Measurements from ENCODE around the gene TENM4. TPM values are rescaled to one million over a fixed set of nuclear protein-coding genes. Genes with fewer than 3 reads are reported as not detected.

Gene TENM4
- total and polyA plus RNA-seq, 10 of the 15 experiments (the other 5 are each of a cell fraction or from before 2014, with no cell fraction given) = 0.03 to 0.12 (median 0.06) TPM; not detected in 7

- no peak for TF ChIP-seq ZBTB40 (IDR thresholded peaks at IDR 0.05; ENCODE audit: borderline replicate concordance)
- no peak for TF ChIP-seq DPF2 (IDR thresholded peaks at IDR 0.05)
- no peak for TF ChIP-seq EED (IDR thresholded peaks at IDR 0.05; ENCODE audit: low read depth)
- no peak for TF ChIP-seq MYB (IDR thresholded peaks at IDR 0.05; ENCODE audit: borderline replicate concordance, low read depth, low read length)
- no peak for TF ChIP-seq CREB1 (IDR thresholded peaks at IDR 0.05; ENCODE audit: low read depth)
- TF ChIP-seq ATF7 (IDR thresholded peaks at IDR 0.05; ENCODE audit: low read depth) = no peak
Observed at GRCh38 chr11:78820741-78821140, 620.1 kb downstream of the TENM4 start (continued).

- SMC1A ChIA-PET (ENCODE audit: uncharacterized antibody, unreplicated experiment) = interaction anchor here (1.2 to 1.6 kb wide), 2 partner anchors 10 to 173 kb away, joined by 3 read pairs; no protein-coding TSS in a partner anchor
- RAD21 ChIA-PET (ENCODE audit: unreplicated experiment) = no interaction called here
- POLR2A ChIA-PET = no interaction called here
- Histone ChIP-seq H3K4me3 (no peak overlapping the region), H3K79me2 (ENCODE audit: control insufficient read depth, insufficient read depth, low read length) (no peaks in the 10 kb centered on the region), H4K20me1 (ENCODE audit: control insufficient read depth, insufficient read depth) (no peaks in the 10 kb centered on the region), H2AFZ (ENCODE audit: control insufficient read depth, low read depth, low read length) (no peak overlapping the region), H3K9me3 (replicated peaks; ENCODE audit: control insufficient read depth, insufficient read depth, low read length) (no peaks in the 10 kb centered on the region), H3K27ac (ENCODE audit: control insufficient read depth, insufficient read depth) (no peak overlapping the region), H3K36me3 (ENCODE audit: control insufficient read depth in 2 of 2, insufficient read depth in 2 of 2, low read length in 1 of 2) (no peaks in the 10 kb centered on the region), H3K4me1 (ENCODE audit: control insufficient read depth, insufficient read depth, low read length) (no peaks in the 10 kb centered on the region), H3K9ac (ENCODE audit: control insufficient read depth, insufficient read depth, low read length) (no peak overlapping the region), H3K27me3 (replicated peaks in 1 of 2; ENCODE audit: control insufficient read depth in 2 of 2, insufficient read depth in 2 of 2, low read length in 1 of 2) (no peaks in the 10 kb centered on the region), H3K4me2 (ENCODE audit: control insufficient read depth, insufficient read depth) (no peak overlapping the region)
- no peak for ATAC-seq
- CTCF ChIA-PET = no interaction called here
- in situ Hi-C loops (cut with MboI) = no loop called here
- FAIRE-seq = no peak
- 39% methylated on average over 4 of the region's 4 CpGs for WGBS (ENCODE audit: insufficient coverage, insufficient replicate concordance, low lambda C conversion rate, missing lambda C conversion rate)
- intact Hi-C loops (cut with micrococcal nuclease; ENCODE audit: unreplicated experiment) = no loop called here
- DNase-seq (ENCODE audit: low read depth, low spot score) = no peak
- no TSS peak for BruUV-seq (replicated peaks)
- TF ChIP-seq POLR2AphosphoS5 (IDR thresholded peaks at IDR 0.05; ENCODE audit: low read length) = no peak
- TF ChIP-seq IRF4 (IDR thresholded peaks at IDR 0.05; ENCODE audit: low read depth, low read length) = no peak
- no peak for TF ChIP-seq RFX5 (IDR thresholded peaks at IDR 0.05; ENCODE audit: low read depth, low read length)
- no peak for TF ChIP-seq ZBTB40 (IDR thresholded peaks at IDR 0.05; ENCODE audit: borderline replicate concordance)
- TF ChIP-seq GATAD2B (conservative IDR thresholded peaks at IDR 0.05; ENCODE audit: low read depth) = no peak
- TF ChIP-seq SP1 (IDR thresholded peaks at IDR 0.05; ENCODE audit: low read depth, low read length) = no peak
- TF ChIP-seq IRF3 (IDR thresholded peaks at IDR 0.05) = no peak
- TF ChIP-seq TCF12 (IDR thresholded peaks at IDR 0.05; ENCODE audit: low read depth, low read length) = no peak
- no peak for TF ChIP-seq BMI1 (IDR thresholded peaks at IDR 0.05; ENCODE audit: borderline replicate concordance)
- no peak for TF ChIP-seq STAT3 (IDR thresholded peaks at IDR 0.05; ENCODE audit: low read depth, low read length)
Observed at GRCh38 chr11:78818201-78818600, 622.6 kb downstream of the TENM4 start.
